ENCODE data around the gene SLC2A2.

Gene SLC2A2

DNA sequence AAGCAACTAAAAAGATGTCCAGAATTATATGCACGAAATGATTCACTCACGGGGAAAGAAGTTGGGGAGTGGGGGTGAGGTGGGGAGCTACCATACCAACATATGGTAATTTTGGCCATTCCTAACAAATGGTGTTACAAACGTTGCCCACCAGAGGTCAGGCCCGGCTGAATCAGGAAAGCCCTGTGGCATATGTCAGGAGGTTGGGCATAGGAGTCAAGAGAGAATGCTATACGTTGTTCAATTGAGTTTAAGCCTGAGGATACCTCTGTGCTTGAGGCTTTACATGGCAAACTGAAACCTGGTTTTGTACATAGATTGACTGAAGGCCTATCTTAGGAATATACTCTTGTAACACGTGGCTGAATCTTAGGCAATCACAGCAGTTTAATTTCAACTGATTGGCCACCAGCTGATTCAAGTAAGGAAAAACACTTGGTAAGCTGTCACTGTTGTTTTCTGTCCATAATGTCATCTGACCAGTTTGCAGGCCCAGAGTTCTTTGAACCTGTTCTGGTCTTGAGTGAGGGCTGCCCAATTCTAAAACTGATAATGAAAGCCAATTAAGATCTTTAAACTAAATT is 23.4 kb upstream of the SLC2A2 start:
- no peaks in the 10 kb centered on the region for H4K20me1 ChIP-seq (ENCODE audit: insufficient read depth, low read length)
- H3K4me1 ChIP-seq (ENCODE audit: low read length): no peaks in the 10 kb centered on the region
- H2AFZ ChIP-seq (ENCODE audit: low read length): peak overlapping the region; percentile 47
- no peaks in the 10 kb centered on the region for H3F3A ChIP-seq (ENCODE audit: insufficient read depth, low read length)
- H3K27me3 ChIP-seq (replicated peaks; ENCODE audit: insufficient read depth, low read length): no peaks in the 10 kb centered on the region
- no peaks in the 10 kb centered on the region for H3K79me2 ChIP-seq (ENCODE audit: low read length)
- H3K4me2 ChIP-seq (ENCODE audit: low read depth, low read length): no peak overlapping the region
- TF ChIP-seq, protein P1, sequence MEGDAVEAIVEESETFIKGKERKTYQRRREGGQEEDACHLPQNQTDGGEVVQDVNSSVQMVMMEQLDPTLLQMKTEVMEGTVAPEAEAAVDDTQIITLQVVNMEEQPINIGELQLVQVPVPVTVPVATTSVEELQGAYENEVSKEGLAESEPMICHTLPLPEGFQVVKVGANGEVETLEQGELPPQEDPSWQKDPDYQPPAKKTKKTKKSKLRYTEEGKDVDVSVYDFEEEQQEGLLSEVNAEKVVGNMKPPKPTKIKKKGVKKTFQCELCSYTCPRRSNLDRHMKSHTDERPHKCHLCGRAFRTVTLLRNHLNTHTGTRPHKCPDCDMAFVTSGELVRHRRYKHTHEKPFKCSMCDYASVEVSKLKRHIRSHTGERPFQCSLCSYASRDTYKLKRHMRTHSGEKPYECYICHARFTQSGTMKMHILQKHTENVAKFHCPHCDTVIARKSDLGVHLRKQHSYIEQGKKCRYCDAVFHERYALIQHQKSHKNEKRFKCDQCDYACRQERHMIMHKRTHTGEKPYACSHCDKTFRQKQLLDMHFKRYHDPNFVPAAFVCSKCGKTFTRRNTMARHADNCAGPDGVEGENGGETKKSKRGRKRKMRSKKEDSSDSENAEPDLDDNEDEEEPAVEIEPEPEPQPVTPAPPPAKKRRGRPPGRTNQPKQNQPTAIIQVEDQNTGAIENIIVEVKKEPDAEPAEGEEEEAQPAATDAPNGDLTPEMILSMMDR (IDR thresholded peaks at IDR 0.05; ENCODE audit: low read length): peak; percentile 79
- no peak for TF ChIP-seq EZH2 (optimal IDR thresholded peaks at IDR 0.05; ENCODE audit: low read depth, low read length)
- H3K36me3 ChIP-seq (replicated peaks; ENCODE audit: insufficient read depth, low read length): no peaks in the 10 kb centered on the region
- no peak overlapping the region for H3K4me3 ChIP-seq (ENCODE audit: low read length)
- DNase-seq: peak; percentile 74
- H3K9me3 ChIP-seq (replicated peaks; ENCODE audit: insufficient read depth, low read length): no peaks in the 10 kb centered on the region
- H3K9ac ChIP-seq (ENCODE audit: low read length): no peak overlapping the region
- no peaks in the 10 kb centered on the region for H3K9me2 ChIP-seq (replicated peaks; ENCODE audit: insufficient read depth, low read length)
- no peak overlapping the region for H3K27ac ChIP-seq (ENCODE audit: low read length)

DNA sequence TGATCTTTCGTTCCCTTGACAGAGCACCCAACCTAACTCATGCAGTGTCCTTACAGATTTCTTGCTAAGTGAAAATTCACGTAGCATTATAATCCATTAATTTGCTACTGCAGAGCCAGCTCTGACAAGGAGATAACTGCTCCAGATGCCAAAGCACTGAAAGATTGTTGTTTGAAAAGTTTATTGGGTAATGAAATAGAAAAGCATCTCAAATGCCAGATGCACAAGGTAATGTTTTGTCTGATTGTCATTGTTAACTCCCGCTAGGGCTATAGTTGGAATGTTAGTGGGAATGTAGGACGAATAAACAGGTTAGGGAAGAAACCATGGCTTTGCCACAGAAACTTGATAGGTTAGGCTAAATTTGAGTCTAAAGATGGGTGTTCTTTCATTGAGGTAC is 20.2 kb upstream of the SLC2A2 start:
- TF ChIP-seq EZH2phosphoT487 (IDR thresholded peaks at IDR 0.05; ENCODE audit: low read length): no peak
- TF ChIP-seq, protein P1 (IDR thresholded peaks at IDR 0.05; ENCODE audit: low read length): no peak
- no peak for TF ChIP-seq EZH2 (optimal IDR thresholded peaks at IDR 0.05; ENCODE audit: low read depth, low read length)
- no peak overlapping the region for H3K9ac ChIP-seq (ENCODE audit: low read length)
- no peaks in the 10 kb centered on the region for H3K9me2 ChIP-seq (replicated peaks; ENCODE audit: insufficient read depth, low read length)
- no peaks in the 10 kb centered on the region for H3F3A ChIP-seq (ENCODE audit: insufficient read depth, low read length)
- no peaks in the 10 kb centered on the region for H3K36me3 ChIP-seq (replicated peaks; ENCODE audit: insufficient read depth, low read length)
- no peaks in the 10 kb centered on the region for H3K27me3 ChIP-seq (replicated peaks; ENCODE audit: insufficient read depth, low read length)
- no peaks in the 10 kb centered on the region for H3K79me2 ChIP-seq (ENCODE audit: low read length)
- no peaks in the 10 kb centered on the region for H3K4me1 ChIP-seq (ENCODE audit: low read length)
- H3K27ac ChIP-seq (ENCODE audit: low read length): no peak overlapping the region
- no peaks in the 10 kb centered on the region for H3K9me3 ChIP-seq (replicated peaks; ENCODE audit: insufficient read depth, low read length)
- no peak for DNase-seq
- no peaks in the 10 kb centered on the region for H4K20me1 ChIP-seq (ENCODE audit: insufficient read depth, low read length)
- no peak overlapping the region for H2AFZ ChIP-seq (ENCODE audit: low read length)
- no peak overlapping the region for H3K4me3 ChIP-seq (ENCODE audit: low read length)
- no peak overlapping the region for H3K4me2 ChIP-seq (ENCODE audit: low read depth, low read length)

DNA sequence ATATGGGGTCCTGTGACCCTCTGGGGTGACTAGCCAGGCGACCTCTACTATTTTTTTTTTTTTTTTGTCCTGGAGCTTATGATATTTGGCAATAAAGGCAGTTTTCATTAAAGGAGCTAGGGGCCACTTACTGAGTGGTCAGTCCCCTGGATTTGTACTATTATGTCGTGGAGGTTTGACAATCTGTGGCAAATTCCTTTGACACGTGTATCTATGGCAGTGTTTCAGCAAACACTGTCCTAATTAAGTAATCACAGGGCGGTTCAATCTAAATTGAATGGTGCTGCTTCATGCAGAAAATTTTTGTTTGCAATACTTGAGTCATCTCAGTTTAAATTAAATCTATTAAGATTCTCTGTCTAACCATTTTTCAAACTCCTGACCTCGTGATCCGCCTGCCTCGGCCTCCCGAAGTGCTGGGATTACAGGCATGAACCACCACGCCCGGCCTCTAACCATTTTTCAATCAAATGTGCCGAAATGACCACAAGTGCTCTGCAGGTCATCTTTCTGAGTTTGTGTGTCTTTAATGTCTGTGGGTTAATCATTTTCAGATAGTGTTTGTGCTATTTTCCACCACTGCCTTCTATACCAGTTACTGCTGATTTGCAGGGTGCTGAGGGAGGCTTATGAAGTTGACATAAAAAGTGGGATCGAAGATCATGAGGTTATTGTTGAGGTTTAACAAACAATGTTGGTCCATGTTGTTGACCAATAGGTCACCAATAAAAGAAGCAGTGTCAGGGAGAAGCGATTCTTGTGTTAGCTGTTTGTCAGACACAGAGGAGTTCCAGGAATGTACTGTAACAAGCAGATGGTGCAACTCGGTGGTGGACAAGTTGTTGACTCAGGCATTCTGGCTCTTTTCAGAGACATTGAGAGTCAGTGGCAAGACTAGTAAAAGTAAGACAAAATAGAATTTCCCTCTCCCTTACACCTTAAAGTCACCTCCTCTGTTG is 18.6 kb upstream of the SLC2A2 start:
- no peak overlapping the region for H3K9ac ChIP-seq (ENCODE audit: low read length)
- no peak overlapping the region for H3K4me3 ChIP-seq (ENCODE audit: low read length)
- H3K9me3 ChIP-seq (replicated peaks; ENCODE audit: insufficient read depth, low read length): no peaks in the 10 kb centered on the region
- no peaks in the 10 kb centered on the region for H3K27me3 ChIP-seq (replicated peaks; ENCODE audit: insufficient read depth, low read length)
- TF ChIP-seq, protein P1 (IDR thresholded peaks at IDR 0.05; ENCODE audit: low read length): no peak
- H3K36me3 ChIP-seq (replicated peaks; ENCODE audit: insufficient read depth, low read length): no peaks in the 10 kb centered on the region
- no peak for DNase-seq
- no peak overlapping the region for H3K4me2 ChIP-seq (ENCODE audit: low read depth, low read length)
- H3K27ac ChIP-seq (ENCODE audit: low read length): no peak overlapping the region
- no peaks in the 10 kb centered on the region for H3F3A ChIP-seq (ENCODE audit: insufficient read depth, low read length)
- no peaks in the 10 kb centered on the region for H3K4me1 ChIP-seq (ENCODE audit: low read length)
- H4K20me1 ChIP-seq (ENCODE audit: insufficient read depth, low read length): no peaks in the 10 kb centered on the region
- no peaks in the 10 kb centered on the region for H3K9me2 ChIP-seq (replicated peaks; ENCODE audit: insufficient read depth, low read length)
- no peaks in the 10 kb centered on the region for H3K79me2 ChIP-seq (ENCODE audit: low read length)
- H2AFZ ChIP-seq (ENCODE audit: low read length): no peak overlapping the region
